Measurements from ENCODE around the gene MFSD6.

The MFSD6 gene

GRCh38 chr2:190367091-190367490, 41.1 kb upstream of the MFSD6 start:
- Histone ChIP-seq H3K36me3 (peaks cover 0 to 73% (median 0%) of the 10 kb centered on the region in 11 experiments; a peak in 9 of 22 replicates), H3K4me1 (no peaks in the 10 kb centered on the region), H3K27ac (no peak overlapping the region), H3K9me3 (replicated peaks in 1 of 11) (no peaks in the 10 kb centered on the region), H3K4me2 (no peak overlapping the region), H3K27me3 (no peaks in the 10 kb centered on the region), H3K9ac (no peak overlapping the region), H3K4me3 (no peak overlapping the region), H4K20me1 (no peaks in the 10 kb centered on the region)
- no peak for TF ChIP-seq Cebpa-rat (IDR thresholded peaks at IDR 0.05)

DNA sequence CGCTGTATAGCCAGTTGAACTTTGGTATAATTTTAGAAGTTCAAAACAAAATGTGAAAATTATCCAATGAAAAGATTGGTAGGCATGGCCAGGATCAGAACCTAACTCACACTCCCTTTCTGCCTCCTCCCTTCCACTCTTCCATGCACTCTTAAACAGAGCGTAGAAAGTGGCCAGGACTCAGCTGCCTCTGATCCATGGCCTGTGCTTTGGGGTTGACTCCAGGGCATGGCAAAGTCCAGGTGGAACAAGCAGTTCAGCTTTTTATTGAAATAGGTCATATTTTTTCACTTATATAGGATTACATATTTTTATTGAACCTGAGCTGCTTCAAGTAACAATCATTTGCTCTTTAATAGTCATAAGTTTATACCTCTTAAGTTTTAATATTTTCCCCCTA, 38.5 kb upstream of the MFSD6 start:
- Histone ChIP-seq H3K27ac (no peak overlapping the region), H3K4me2 (no peak overlapping the region), H3K4me3 (no peak overlapping the region), H3K36me3 (peaks cover 0 to 57% (median 0%) of the 10 kb centered on the region in 11 experiments; a peak in 9 of 22 replicates), H4K20me1 (no peaks in the 10 kb centered on the region), H3K4me1 (no peaks in the 10 kb centered on the region), H3K9ac (no peak overlapping the region), H3K27me3 (no peaks in the 10 kb centered on the region), H3K9me3 (replicated peaks in 1 of 11) (no peaks in the 10 kb centered on the region)
- no peak for TF ChIP-seq Cebpa-rat (IDR thresholded peaks at IDR 0.05)

DNA sequence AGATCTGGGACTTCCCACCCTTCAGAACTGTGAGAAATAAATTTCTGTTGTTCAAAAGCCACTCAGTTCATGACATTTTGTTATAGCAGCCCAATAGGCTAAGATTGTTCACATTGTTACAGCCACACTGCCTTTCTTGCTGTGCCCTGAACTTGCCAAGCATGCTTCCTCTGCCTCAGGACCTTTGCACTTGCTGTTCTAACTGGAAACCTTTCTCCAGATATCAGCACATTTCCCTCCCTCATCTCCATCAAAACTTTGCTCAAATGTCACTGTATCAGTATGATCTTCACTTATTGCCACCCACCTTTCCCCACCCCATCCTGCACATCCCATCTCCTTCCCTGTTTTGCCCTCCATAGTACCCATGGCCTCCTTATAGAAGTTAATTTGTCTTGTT, 32.1 kb upstream of the MFSD6 start:
- Histone ChIP-seq H3K27ac (no peak overlapping the region), H3K9me3 (replicated peaks in 1 of 11) (no peaks in the 10 kb centered on the region), H3K27me3 (no peaks in the 10 kb centered on the region)

GRCh38 chr2:190376591-190377245, 31.4 kb upstream of the MFSD6 start:
- H3K4me3 ChIP-seq: no peak overlapping the region
- no peak for TF ChIP-seq Cebpa-rat (IDR thresholded peaks at IDR 0.05)
- no peak overlapping the region for H3K27ac ChIP-seq
- no peaks in the 10 kb centered on the region for H3K27me3 ChIP-seq
- no peak overlapping the region for H3K9ac ChIP-seq
- H4K20me1 ChIP-seq: no peaks in the 10 kb centered on the region
- no peaks in the 10 kb centered on the region for H3K36me3 ChIP-seq
- H3K4me2 ChIP-seq: no peak overlapping the region
- no peaks in the 10 kb centered on the region for H3K9me3 ChIP-seq (replicated peaks in 1 of 11)
- no peaks in the 10 kb centered on the region for H3K4me1 ChIP-seq

More for the DNA sequence above, 32.1 kb upstream of the MFSD6 start:
- H3K9ac ChIP-seq: no peak overlapping the region
- no peak overlapping the region for H3K4me3 ChIP-seq
- TF ChIP-seq Cebpa-rat (IDR thresholded peaks at IDR 0.05): no peak
- no peaks in the 10 kb centered on the region for H4K20me1 ChIP-seq
- H3K4me2 ChIP-seq: no peak overlapping the region
- H3K36me3 ChIP-seq: peaks cover 0 to 4% (median 0%) of the 10 kb centered on the region in 11 experiments; a peak in 3 of 22 replicates
- H3K4me1 ChIP-seq: no peaks in the 10 kb centered on the region

DNA sequence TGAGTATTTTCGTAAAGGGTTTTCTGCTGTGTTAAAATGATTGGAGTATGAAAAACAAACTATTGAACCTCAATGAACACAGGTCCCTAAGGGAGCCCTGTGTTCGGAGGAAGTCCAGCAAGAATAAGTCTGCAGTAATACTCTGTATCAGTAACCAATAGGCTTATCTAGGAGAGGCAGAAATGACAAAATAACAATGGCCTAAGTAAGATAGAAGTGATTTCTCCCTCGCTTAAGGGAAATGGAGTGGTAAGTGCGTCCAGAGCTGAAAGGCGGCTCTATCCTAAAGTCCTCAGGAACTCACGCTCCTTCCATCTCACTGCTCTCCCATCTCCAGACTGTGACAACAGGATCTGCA, 29.3 kb upstream of the MFSD6 start:
- H4K20me1 ChIP-seq: no peaks in the 10 kb centered on the region
- no peak overlapping the region for H3K9ac ChIP-seq
- H3K4me3 ChIP-seq: no peak overlapping the region
- H3K27ac ChIP-seq: no peak overlapping the region
- H3K4me1 ChIP-seq: no peaks in the 10 kb centered on the region
- H3K9me3 ChIP-seq (replicated peaks in 1 of 11): no peaks in the 10 kb centered on the region
- no peak overlapping the region for H3K4me2 ChIP-seq
- no peaks in the 10 kb centered on the region for H3K27me3 ChIP-seq
- no peak for TF ChIP-seq Cebpa-rat (IDR thresholded peaks at IDR 0.05)
- H3K36me3 ChIP-seq: no peaks in the 10 kb centered on the region

- no peak overlapping the region for H3K27ac ChIP-seq
- H3K9ac ChIP-seq: no peak overlapping the region
- no peaks in the 10 kb centered on the region for H4K20me1 ChIP-seq
- no peak overlapping the region for H3K4me2 ChIP-seq
- H3K4me1 ChIP-seq: no peaks in the 10 kb centered on the region
- H3K27me3 ChIP-seq: no peaks in the 10 kb centered on the region
- H3K9me3 ChIP-seq (replicated peaks in 1 of 11): no peaks in the 10 kb centered on the region
- H3K36me3 ChIP-seq: no peaks in the 10 kb centered on the region
- no peak for TF ChIP-seq Cebpa-rat (IDR thresholded peaks at IDR 0.05)
- H3K4me3 ChIP-seq: no peak overlapping the region
Measured at GRCh38 chr2:190379249-190379964, 28.7 kb upstream of the MFSD6 start.

- no peak overlapping the region for H3K4me2 ChIP-seq
- H3K9ac ChIP-seq: no peak overlapping the region
Measured at GRCh38 chr2:190380962-190381412, 27.2 kb upstream of the MFSD6 start.

GRCh38 chr2:190382851-190383250, 25.3 kb upstream of the MFSD6 start:
- no peak for TF ChIP-seq Cebpa-rat (IDR thresholded peaks at IDR 0.05)
- Histone ChIP-seq H3K4me1 (no peaks in the 10 kb centered on the region), H3K9me3 (replicated peaks in 1 of 11) (no peaks in the 10 kb centered on the region), H3K27me3 (no peaks in the 10 kb centered on the region), H3K9ac (no peak overlapping the region), H4K20me1 (no peaks in the 10 kb centered on the region), H3K4me2 (no peak overlapping the region), H3K4me3 (no peak overlapping the region), H3K27ac (no peak overlapping the region), H3K36me3 (no peaks in the 10 kb centered on the region)

More at GRCh38 chr2:190380962-190381412, 27.2 kb upstream of the MFSD6 start:
- H3K4me3 ChIP-seq: no peak overlapping the region
- no peaks in the 10 kb centered on the region for H3K9me3 ChIP-seq (replicated peaks in 1 of 11)
- H3K27ac ChIP-seq: no peak overlapping the region
- H3K27me3 ChIP-seq: no peaks in the 10 kb centered on the region
- H3K36me3 ChIP-seq: no peaks in the 10 kb centered on the region
- H3K4me1 ChIP-seq: no peaks in the 10 kb centered on the region
- TF ChIP-seq Cebpa-rat (IDR thresholded peaks at IDR 0.05): no peak
- H4K20me1 ChIP-seq: no peaks in the 10 kb centered on the region

DNA sequence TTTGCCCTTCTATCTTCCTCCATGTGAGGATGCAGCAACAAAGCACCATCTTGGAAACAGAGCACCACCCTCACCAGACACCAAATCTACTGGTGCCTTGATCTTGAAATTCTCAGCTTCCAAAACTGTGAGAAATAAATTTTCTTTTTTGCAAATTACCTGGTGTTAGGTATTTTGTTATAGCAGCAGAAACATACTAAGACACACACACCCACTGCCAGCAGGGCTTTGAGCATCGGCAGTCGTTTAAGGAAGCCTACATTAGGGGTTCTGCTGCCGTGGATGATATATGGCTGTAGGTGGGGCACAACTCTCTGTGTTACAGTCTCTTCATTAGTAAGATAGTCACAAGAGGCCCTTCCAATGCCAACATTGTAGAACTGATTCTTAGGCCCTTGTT, 20.7 kb upstream of the MFSD6 start:
- TF ChIP-seq Cebpa-rat (IDR thresholded peaks at IDR 0.05): no peak
- no peaks in the 10 kb centered on the region for H3K36me3 ChIP-seq
- no peaks in the 10 kb centered on the region for H4K20me1 ChIP-seq
- no peaks in the 10 kb centered on the region for H3K27me3 ChIP-seq
- no peaks in the 10 kb centered on the region for H3K9me3 ChIP-seq (replicated peaks in 1 of 11)
- H3K4me3 ChIP-seq: no peak overlapping the region
- H3K4me1 ChIP-seq: no peaks in the 10 kb centered on the region
- H3K27ac ChIP-seq: no peak overlapping the region
- H3K9ac ChIP-seq: no peak overlapping the region
- H3K4me2 ChIP-seq: no peak overlapping the region

GRCh38 chr2:190396271-190396670, 11.9 kb upstream of the MFSD6 start:
- no peak overlapping the region for H3K27ac ChIP-seq
- H3K27me3 ChIP-seq: no peaks in the 10 kb centered on the region
- no peak overlapping the region for H3K4me2 ChIP-seq
- no peaks in the 10 kb centered on the region for H3K4me1 ChIP-seq
- H3K36me3 ChIP-seq: no peaks in the 10 kb centered on the region
- TF ChIP-seq Cebpa-rat (IDR thresholded peaks at IDR 0.05): no peak
- no peaks in the 10 kb centered on the region for H3K9me3 ChIP-seq (replicated peaks in 1 of 11)
- no peaks in the 10 kb centered on the region for H4K20me1 ChIP-seq
- no peak overlapping the region for H3K4me3 ChIP-seq
- H3K9ac ChIP-seq: no peak overlapping the region

All from BLaER1 treated with 17β-estradiol and CSF1 and Interleukin-3, amounts not matched to agents 10 nM and 100 nM (cell line).